BLaER1 treated with 17β-estradiol and CSF1 and Interleukin-3, amounts not matched to agents 10 nM and 100 nM (cell line): Measurements from ENCODE around the gene SYT9.
A peak's percentile ranks its signal among the peaks of the same experiment; 100 is the strongest.

Experiments
- H3K27ac ChIP-seq, 11 experiments: shearing (Covaris generic); formaldehyde crosslinking; 2 replicates each; pipeline ENCODE4 v1.8.1; 2022
- H3K27me3 ChIP-seq, 11 experiments: shearing (Covaris generic); formaldehyde crosslinking; 2 replicates each; pipeline ENCODE4 v1.8.1; 2022
- H3K36me3 ChIP-seq, 11 experiments: shearing (Covaris generic); formaldehyde crosslinking; 2 replicates each; pipeline ENCODE4 v1.8.1; 2022
- H3K4me1 ChIP-seq, 10 experiments: shearing (Covaris generic); formaldehyde crosslinking; 2 replicates each; pipeline ENCODE4 v1.8.1; 2022
- H3K4me2 ChIP-seq, 11 experiments: shearing (Covaris generic); formaldehyde crosslinking; 2 replicates each; pipeline ENCODE4 v1.8.1; 2022
- H3K4me3 ChIP-seq, 10 experiments: shearing (Covaris generic); formaldehyde crosslinking; 2 replicates each; pipeline ENCODE4 v1.8.1; 2022
- H3K9ac ChIP-seq, 11 experiments: shearing (Covaris generic); formaldehyde crosslinking; 2 replicates each; pipeline ENCODE4 v1.8.1; 2022
- H3K9me3 ChIP-seq, 11 experiments: shearing (Covaris generic); formaldehyde crosslinking; replicated peaks in 1 of 11; 2 replicates each; pipeline ENCODE4 v1.8.1; 2022
- H4K20me1 ChIP-seq, 11 experiments: shearing (Covaris generic); formaldehyde crosslinking; 2 replicates each; pipeline ENCODE4 v1.8.1; 2022
- Cebpa-rat ChIP-seq, 11 experiments: shearing (Covaris generic); IDR thresholded peaks; 2 replicates each; pipeline ENCODE4 v1.8.1; 2022

Gene SYT9

GRCh38 chr11:7422544-7423331 is 171.0 kb downstream of the SYT9 start:
- TF ChIP-seq Cebpa-rat (IDR thresholded peaks at IDR 0.05): no peak
- no peak overlapping the region for H3K27ac ChIP-seq
- peak overlapping the region in 8 of 11 experiments; percentile 26 to 59 (median 54); a peak in 15 of 22 replicates for H3K4me2 ChIP-seq

GRCh38 chr11:7423946-7424345 is 172.2 kb downstream of the SYT9 start:
- Histone ChIP-seq H4K20me1 (no peaks in the 10 kb centered on the region), H3K4me2 (no peak overlapping the region), H3K27ac (no peak overlapping the region), H3K27me3 (no peaks in the 10 kb centered on the region), H3K4me3 (no peak overlapping the region), H3K9me3 (no peaks in the 10 kb centered on the region), H3K9ac (no peak overlapping the region), H3K4me1 (peaks cover 0 to 14% (median 11%) of the 10 kb centered on the region in 10 experiments; a peak in 17 of 20 replicates), H3K36me3 (no peaks in the 10 kb centered on the region)
- TF ChIP-seq Cebpa-rat (IDR thresholded peaks at IDR 0.05): no peak

More at GRCh38 chr11:7422544-7423331, 171.0 kb downstream of the SYT9 start:
- no peaks in the 10 kb centered on the region for H3K27me3 ChIP-seq
- H4K20me1 ChIP-seq: no peaks in the 10 kb centered on the region
- H3K36me3 ChIP-seq: no peaks in the 10 kb centered on the region
- H3K9me3 ChIP-seq: no peaks in the 10 kb centered on the region
- H3K9ac ChIP-seq: no peak overlapping the region
- no peak overlapping the region for H3K4me3 ChIP-seq
- peaks cover 7 to 18% (median 13%) of the 10 kb centered on the region in 10 experiments; a peak in 18 of 20 replicates for H3K4me1 ChIP-seq

- no peak for TF ChIP-seq Cebpa-rat (IDR thresholded peaks at IDR 0.05)
- H3K36me3 ChIP-seq: no peaks in the 10 kb centered on the region
- no peaks in the 10 kb centered on the region for H3K27me3 ChIP-seq
- H3K4me3 ChIP-seq: no peak overlapping the region
- H3K4me2 ChIP-seq: no peak overlapping the region
- no peak overlapping the region for H3K9ac ChIP-seq
- no peaks in the 10 kb centered on the region for H4K20me1 ChIP-seq
- peaks cover 0 to 9% (median 8%) of the 10 kb centered on the region in 10 experiments; a peak in 17 of 20 replicates for H3K4me1 ChIP-seq
- H3K9me3 ChIP-seq: no peaks in the 10 kb centered on the region
- H3K27ac ChIP-seq: no peak overlapping the region
These were observed 176.0 kb downstream of the SYT9 start for GRCh38 chr11:7427733-7428132.

GRCh38 chr11:7428196-7428595 is 176.5 kb downstream of the SYT9 start:
- H3K27ac ChIP-seq: no peak overlapping the region
- peaks cover 0 to 5% (median 4%) of the 10 kb centered on the region in 10 experiments; a peak in 17 of 20 replicates for H3K4me1 ChIP-seq
- no peaks in the 10 kb centered on the region for H3K36me3 ChIP-seq
- no peak for TF ChIP-seq Cebpa-rat (IDR thresholded peaks at IDR 0.05)
- H3K4me3 ChIP-seq: no peak overlapping the region
- no peaks in the 10 kb centered on the region for H3K9me3 ChIP-seq
- H3K4me2 ChIP-seq: no peak overlapping the region
- H4K20me1 ChIP-seq: no peaks in the 10 kb centered on the region
- no peaks in the 10 kb centered on the region for H3K27me3 ChIP-seq
- no peak overlapping the region for H3K9ac ChIP-seq

- no peaks in the 10 kb centered on the region for H4K20me1 ChIP-seq
- H3K4me1 ChIP-seq: peaks cover 0 to 13% (median 0%) of the 10 kb centered on the region in 10 experiments; a peak in 6 of 20 replicates
- H3K4me2 ChIP-seq: no peak overlapping the region
- H3K9ac ChIP-seq: no peak overlapping the region
- no peaks in the 10 kb centered on the region for H3K9me3 ChIP-seq
- no peaks in the 10 kb centered on the region for H3K27me3 ChIP-seq
- H3K27ac ChIP-seq: no peak overlapping the region
- no peak for TF ChIP-seq Cebpa-rat (IDR thresholded peaks at IDR 0.05)
- no peak overlapping the region for H3K4me3 ChIP-seq
- no peaks in the 10 kb centered on the region for H3K36me3 ChIP-seq
These were observed 178.8 kb downstream of the SYT9 start for GRCh38 chr11:7430496-7430895.

GRCh38 chr11:7435176-7435575 is 183.5 kb downstream of the SYT9 start:
- no peak for TF ChIP-seq Cebpa-rat (IDR thresholded peaks at IDR 0.05)
- peak overlapping the region in 2 of 11 experiments; percentile 48 to 71; a peak in 5 of 22 replicates for H3K4me2 ChIP-seq
- H3K4me1 ChIP-seq: peaks cover 9 to 50% (median 19%) of the 10 kb centered on the region in 10 experiments
- no peaks in the 10 kb centered on the region for H3K9me3 ChIP-seq
- no peaks in the 10 kb centered on the region for H3K27me3 ChIP-seq
- H3K4me3 ChIP-seq: no peak overlapping the region
- H3K27ac ChIP-seq: no peak overlapping the region
- H4K20me1 ChIP-seq: no peaks in the 10 kb centered on the region
- no peak overlapping the region for H3K9ac ChIP-seq
- no peaks in the 10 kb centered on the region for H3K36me3 ChIP-seq

GRCh38 chr11:7436146-7436545 is 184.4 kb downstream of the SYT9 start:
- TF ChIP-seq Cebpa-rat (IDR thresholded peaks at IDR 0.05): no peak
- peak overlapping the region in 8 of 11 experiments; percentile 2 to 64 (median 32); a peak in 12 of 22 replicates for H3K27ac ChIP-seq
- H3K9me3 ChIP-seq: no peaks in the 10 kb centered on the region
- no peaks in the 10 kb centered on the region for H4K20me1 ChIP-seq
- H3K4me2 ChIP-seq: peak overlapping the region in 10 of 11 experiments; percentile 15 to 71 (median 40); a peak in 16 of 22 replicates
- no peak overlapping the region for H3K4me3 ChIP-seq
- H3K9ac ChIP-seq: no peak overlapping the region
- H3K4me1 ChIP-seq: peaks cover 9 to 50% (median 19%) of the 10 kb centered on the region in 10 experiments
- no peaks in the 10 kb centered on the region for H3K36me3 ChIP-seq
- H3K27me3 ChIP-seq: no peaks in the 10 kb centered on the region

- Histone ChIP-seq H3K4me1 (peaks cover 9 to 50% (median 19%) of the 10 kb centered on the region in 10 experiments), H3K27me3 (no peaks in the 10 kb centered on the region), H4K20me1 (no peaks in the 10 kb centered on the region), H3K9me3 (no peaks in the 10 kb centered on the region), H3K4me3 (no peak overlapping the region), H3K4me2 (peak overlapping the region; percentile 15 to 71 (median 33); a peak in 19 of 22 replicates), H3K9ac (no peak overlapping the region), H3K27ac (peak overlapping the region in 8 of 11 experiments; percentile 2 to 64 (median 32); a peak in 12 of 22 replicates), H3K36me3 (no peaks in the 10 kb centered on the region)
- TF ChIP-seq Cebpa-rat (IDR thresholded peaks at IDR 0.05): no peak
These were observed 185.0 kb downstream of the SYT9 start for GRCh38 chr11:7436657-7437056.

GRCh38 chr11:7437696-7438095 is 186.0 kb downstream of the SYT9 start:
- H3K4me3 ChIP-seq: no peak overlapping the region
- H4K20me1 ChIP-seq: no peaks in the 10 kb centered on the region
- no peaks in the 10 kb centered on the region for H3K36me3 ChIP-seq
- no peaks in the 10 kb centered on the region for H3K9me3 ChIP-seq
- H3K9ac ChIP-seq: no peak overlapping the region
- peak overlapping the region in 6 of 11 experiments; percentile 5 to 71 (median 32); a peak in 8 of 22 replicates for H3K4me2 ChIP-seq
- no peak overlapping the region for H3K27ac ChIP-seq
- H3K27me3 ChIP-seq: no peaks in the 10 kb centered on the region
- peaks cover 9 to 50% (median 19%) of the 10 kb centered on the region in 10 experiments for H3K4me1 ChIP-seq
- TF ChIP-seq Cebpa-rat (IDR thresholded peaks at IDR 0.05): no peak
